Renal cortex interstitium (tissue), 11 donors: Measurements from ENCODE around the gene SETD4. TPM values are rescaled to one million over a fixed set of nuclear protein-coding genes. Genes with fewer than 3 reads are reported as not detected.

Experiments used
- DNase-seq, 11 donors: peaks; one replicate each; pipeline ENCODE4 v3.0.0-alpha.2; 2013; ENCODE audit warnings: low read depth in 9 of 11, low spot score in 4 of 11; ENCODE audit errors: extremely low read depth in 1 of 11
- polyA plus RNA-seq, 3 donors: library from polyadenylated mRNA; unstranded; fragments of 120-200 nt; gene quantifications; one replicate each; pipeline ENCODE4 v1.2.1, GENCODE V29; 2013; ENCODE audit not compliant: insufficient read length in 3 of 3

The SETD4 gene
- polyA plus RNA-seq, 3 donors, result 27.1 to 61.6 (median 28.3) TPM

DNA sequence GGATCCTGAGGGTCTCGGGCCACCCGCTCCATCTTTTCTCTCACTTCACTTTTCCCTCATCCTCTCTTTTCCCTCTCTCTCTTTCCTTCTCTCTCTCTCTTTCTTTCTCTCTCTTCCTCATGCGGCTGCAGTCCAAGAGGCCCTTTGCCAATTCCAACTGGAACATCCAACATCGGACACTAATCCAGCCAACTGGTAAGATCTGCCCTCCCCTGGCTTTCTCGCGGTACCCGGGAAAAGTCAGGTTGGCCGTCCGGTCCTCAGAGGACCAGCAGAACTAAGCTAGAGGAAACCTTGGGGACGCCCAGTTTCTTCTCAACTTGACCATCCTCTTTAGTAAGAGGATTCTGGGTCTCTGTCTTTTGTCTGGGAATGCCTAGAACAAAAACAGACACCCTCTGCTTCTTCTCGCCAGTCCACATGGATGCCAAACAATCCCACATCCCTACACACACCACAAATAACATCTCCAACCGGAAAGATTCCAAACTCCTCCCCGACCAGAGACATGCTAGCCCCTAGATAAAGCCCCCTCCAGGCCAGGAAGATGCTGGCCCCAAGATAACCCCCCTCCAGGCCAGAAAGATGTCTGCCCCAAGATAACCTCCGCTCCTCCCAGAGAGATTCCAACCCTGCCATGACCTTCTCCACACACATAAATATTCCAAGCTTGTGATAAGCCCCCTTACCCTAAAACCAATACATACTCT lies 3.2 kb upstream of the SETD4 start:
- DNase-seq, result no peak

DNA sequence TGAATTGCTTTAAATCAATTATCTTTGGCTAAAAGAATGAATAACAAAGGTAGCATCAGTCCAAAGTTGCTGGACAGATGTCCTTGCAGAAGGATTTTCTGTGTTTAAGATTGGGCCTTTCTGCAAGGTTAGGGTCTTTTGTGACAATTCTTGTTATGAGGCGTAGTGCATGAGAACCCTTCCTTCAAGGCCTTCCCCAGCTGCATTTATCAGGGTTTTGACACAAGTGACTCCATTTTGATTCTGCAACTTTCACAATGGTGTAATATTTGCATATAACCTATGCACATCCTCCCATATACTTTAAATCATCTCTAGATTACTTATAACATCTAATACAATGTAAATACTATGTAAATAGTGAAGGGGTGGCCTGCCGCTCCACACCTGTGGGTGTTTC lies 1.1 kb upstream of the SETD4 start:
- no peak for DNase-seq

DNA sequence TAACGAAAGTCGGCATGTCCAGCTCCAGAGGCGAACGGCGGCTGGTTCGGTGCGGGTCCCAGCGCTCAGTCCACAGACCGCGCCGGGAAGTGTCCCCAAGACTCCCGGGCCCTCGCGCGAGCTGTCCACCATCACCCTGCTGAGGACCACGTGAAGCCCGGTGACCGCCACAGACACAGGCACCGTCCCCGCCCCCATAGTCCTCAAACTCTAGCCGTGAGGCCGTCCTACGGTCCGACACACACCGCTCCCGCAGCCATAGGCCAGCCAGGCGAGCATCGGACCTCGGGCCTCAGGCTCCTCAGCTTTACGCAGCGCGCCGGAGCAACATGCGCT lies 535 bp downstream of the SETD4 start:
- peak in 4 of 11 donors; percentile 23 to 47 (median 31) for DNase-seq

GRCh38 chr21:36055551-36055950 lies 4.8 kb downstream of the SETD4 start:
- DNase-seq, result no peak

- DNase-seq, result no peak
Measured at GRCh38 chr21:36053715-36054062, 6.6 kb downstream of the SETD4 start.

DNA sequence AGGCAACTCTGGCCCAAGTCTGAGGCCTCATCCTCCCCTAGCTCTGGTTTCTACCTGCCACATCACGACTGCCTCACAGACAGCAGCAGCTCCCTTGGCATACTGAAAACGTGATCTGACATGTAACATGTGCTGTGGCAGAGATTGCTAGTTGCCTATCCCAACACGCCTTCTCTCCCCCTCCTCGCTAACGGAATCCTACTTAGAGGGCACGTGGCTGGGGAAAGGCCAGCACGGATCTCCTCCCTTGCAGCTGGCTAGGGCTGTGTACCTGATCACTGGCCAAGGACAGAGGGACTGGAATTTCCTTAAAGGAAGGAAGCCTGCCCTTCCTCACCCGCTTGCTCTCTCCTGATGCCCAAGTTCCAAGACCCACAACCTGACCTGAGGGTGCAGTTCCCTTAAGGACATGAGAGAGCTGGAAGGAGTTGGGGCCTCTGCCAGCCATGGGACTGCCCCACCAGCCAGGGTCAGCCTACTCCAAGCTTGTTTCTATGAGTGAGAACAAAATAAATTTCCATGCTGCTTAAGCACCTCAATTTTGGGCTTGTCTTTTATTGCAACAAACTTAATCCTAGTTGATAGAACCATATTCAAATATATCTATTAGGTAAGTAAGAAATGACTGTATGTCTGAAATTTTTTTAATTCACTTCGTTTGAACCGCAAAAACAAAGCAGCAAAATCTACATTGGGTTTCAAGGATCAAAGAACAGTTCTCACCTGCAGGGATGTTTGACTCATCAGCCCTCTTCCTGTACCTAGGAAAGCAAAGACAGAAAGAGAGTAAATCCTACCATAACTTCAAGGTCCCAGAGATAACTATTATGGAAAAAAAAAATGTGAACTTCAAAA lies 7.2 kb downstream of the SETD4 start:
- no peak for DNase-seq

GRCh38 chr21:36048357-36048756 lies 12.0 kb downstream of the SETD4 start:
- no peak for DNase-seq

- DNase-seq, result no peak
Measured at GRCh38 chr21:36047139-36047538, 13.2 kb downstream of the SETD4 start.

DNA sequence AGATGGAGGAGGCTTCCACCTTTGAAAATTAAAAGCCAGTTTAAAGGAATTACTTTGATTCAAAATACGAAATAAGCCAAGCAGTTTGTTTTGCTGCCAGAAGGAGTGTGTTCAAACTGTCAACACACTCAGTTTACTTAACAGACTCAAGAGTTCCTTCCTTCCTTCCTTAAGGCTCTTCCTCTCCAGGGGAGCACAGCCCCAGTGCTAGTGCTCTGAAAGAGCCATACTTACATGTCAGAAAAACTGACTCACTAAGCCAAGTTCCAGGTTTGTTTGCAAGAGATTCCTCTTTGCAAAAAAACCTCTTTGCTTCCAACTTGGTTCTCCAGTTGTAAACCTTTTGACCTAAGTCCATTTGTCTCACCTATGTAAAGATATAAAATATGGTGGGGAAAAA lies 14.3 kb downstream of the SETD4 start:
- no peak for DNase-seq

- DNase-seq, result no peak
Measured at GRCh38 chr21:36044056-36044455, 16.3 kb downstream of the SETD4 start.

DNA sequence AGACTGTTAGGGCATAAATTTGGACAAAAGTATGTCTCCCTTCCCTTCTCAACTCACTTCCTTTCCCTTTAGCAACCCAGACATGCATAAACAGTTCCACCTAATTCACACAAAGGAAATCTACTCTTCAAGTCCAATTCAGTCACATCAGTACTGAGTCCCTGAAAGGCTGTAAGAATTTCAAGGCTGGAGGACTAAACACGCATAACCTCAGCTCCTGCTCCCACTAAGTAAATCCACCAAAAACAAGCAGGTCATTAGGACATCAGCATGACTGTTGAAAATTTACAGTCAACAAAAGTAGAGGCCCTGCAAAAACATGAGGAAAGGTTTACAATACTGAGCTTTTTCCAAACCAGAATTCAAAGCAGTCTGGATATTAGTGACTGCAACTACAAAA lies 18.4 kb downstream of the SETD4 start:
- DNase-seq, result no peak

DNA sequence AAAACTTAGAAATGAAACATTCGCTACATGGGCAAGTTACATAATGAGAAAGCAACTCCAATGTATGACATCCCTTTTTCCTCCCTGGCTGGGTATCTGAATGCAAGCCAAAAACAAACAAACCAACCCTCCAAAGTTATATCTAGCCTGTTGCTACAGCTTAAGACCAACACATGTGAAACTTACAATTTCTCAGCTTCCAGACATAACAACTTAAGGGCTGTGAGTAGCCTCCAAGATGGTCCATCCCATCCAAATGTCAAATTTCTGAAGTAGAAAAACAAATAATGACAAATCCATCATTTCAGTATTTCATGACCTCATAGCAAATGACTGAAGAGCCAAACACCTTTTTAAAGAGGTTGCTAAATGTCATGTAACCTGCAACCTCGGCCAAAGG lies 19.9 kb downstream of the SETD4 start:
- no peak for DNase-seq

- DNase-seq, result no peak
Measured at GRCh38 chr21:36039861-36040260, 20.5 kb downstream of the SETD4 start.

DNA sequence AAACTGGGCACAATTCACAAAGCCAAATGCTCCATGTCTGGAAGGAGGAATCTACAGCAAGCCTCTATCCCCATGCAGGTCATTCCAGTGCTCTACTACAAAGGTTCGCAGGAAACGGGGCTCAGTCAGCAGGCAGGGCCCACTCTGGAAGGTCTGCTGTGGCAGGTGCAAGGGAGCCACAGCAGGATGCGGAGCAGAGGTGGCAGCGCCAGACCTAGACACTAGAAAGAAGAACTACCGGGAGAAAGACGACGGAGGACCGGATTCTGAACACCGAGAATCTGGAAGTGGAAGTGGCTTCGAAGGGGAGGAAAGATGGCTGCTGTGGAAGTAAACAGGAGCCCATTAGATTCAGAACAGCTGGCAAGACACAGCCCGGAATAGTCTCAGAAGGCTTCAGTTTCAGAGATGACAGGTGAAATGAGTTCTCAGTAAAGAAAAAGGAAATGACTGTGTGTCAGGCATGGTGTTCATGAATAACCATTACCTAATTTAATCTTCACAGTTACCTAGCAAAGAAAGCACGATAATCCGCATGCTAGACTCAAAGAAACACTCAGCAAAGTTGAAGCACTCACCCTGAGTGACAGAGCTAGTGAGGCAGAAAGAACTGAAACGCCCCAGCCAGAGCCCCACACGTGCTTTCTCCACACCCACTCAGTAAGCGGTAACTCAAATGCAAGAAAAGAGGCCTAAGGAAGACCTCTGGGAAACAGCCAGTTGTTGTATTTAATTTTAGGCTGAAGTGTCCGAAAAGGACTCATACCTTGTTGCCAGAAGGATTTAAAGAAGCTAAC lies 21.4 kb downstream of the SETD4 start:
- DNase-seq, result no peak

- peak in 1 of 11 donors; percentile 55 for DNase-seq
Measured at GRCh38 chr21:36035381-36035791, 24.9 kb downstream of the SETD4 start.

GRCh38 chr21:36034211-36034913 lies 26.0 kb downstream of the SETD4 start:
- DNase-seq, result no peak

- no peak for DNase-seq
Measured at GRCh38 chr21:36032647-36033406, 27.5 kb downstream of the SETD4 start.

- no peak for DNase-seq
Measured at GRCh38 chr21:36030581-36031189, 29.6 kb downstream of the SETD4 start.
